ENCODE data around the gene CPSF3. TPM values are rescaled to one million over a fixed set of nuclear protein-coding genes. Genes with fewer than 3 reads are reported as not detected.

Gene CPSF3
- total RNA-seq, 4 donors from 2014 or later: 20.5 to 48.5 (median 29.2) TPM

DNA sequence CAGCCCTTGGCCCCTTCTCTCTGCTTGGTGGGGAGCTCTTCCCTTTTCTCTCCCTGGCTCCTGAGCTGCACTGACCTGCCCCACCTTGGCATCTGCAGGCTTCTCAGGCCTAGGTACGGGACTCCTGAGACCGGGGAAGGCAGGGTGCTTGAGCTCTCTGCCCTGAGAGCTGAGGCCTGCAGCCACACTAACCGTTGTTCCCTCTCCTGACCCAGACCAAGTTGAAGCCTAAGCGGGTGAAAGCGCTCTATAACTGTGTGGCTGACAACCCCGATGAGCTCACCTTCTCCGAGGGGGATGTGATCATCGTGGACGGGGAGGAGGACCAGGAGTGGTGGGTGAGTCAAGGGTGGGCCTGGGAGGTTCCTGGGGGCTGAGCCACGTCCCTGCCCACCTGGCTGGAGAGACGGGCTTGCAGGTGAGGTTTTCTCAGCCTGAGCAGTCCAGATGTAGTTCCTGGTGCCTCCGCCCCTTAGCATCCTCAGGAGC is 22.4 kb upstream of the CPSF3 start:
- peaks cover 21% of the 10 kb centered on the region for H3K36me3 ChIP-seq
- no peak for TF ChIP-seq POLR2AphosphoS5 (IDR thresholded peaks at IDR 0.05)
- H3K9me3 ChIP-seq: no peaks in the 10 kb centered on the region
- no peak overlapping the region for H3K4me3 ChIP-seq
- DNase-seq (ENCODE audit: low spot score in 2 of 2): peak in 1 of 2 donors; percentile 46
- no peaks in the 10 kb centered on the region for H3K27me3 ChIP-seq
- no peak overlapping the region for H3K27ac ChIP-seq
- H3K4me1 ChIP-seq: peaks cover 15% of the 10 kb centered on the region
- WGBS: 94% methylated on average over 10 of the region's 12 CpGs

DNA sequence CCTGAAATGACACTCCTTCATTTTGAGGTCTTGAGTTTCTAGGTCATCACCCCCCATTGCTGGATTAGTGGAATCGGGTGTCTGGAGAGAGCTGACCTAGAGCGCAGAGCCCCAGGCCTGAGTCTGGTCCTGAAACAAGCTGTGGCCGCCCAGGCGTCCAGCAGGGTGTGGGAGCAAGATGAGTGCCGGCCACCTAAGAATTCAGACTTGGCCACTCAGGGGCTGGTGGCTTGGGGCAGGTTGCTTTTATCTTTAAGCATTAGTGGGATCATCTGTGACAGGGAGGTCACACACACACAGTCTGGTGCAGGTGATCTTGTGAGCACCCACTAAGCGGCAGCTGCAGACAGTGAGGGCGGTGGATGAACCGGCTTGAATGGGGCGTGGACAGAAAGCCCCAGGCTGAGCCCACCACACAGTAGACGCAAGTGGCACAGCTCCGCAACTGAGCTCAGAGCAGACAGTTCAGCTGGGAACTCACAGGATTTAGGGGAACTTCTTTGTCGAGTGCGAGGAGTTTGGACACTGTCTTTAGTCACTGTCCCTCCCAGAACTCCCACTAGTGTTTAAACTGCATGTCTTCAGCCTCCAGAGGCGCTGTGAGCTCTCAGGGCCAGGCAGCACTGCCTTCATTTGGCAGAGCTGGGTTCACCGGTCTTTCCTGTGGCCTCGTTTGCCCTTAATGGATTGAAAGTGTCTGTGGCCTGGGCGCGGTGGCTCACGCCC is 21.6 kb upstream of the CPSF3 start:
- Histone ChIP-seq H3K9me3 (no peaks in the 10 kb centered on the region), H3K36me3 (peaks cover 19% of the 10 kb centered on the region), H3K4me3 (no peak overlapping the region), H3K27me3 (no peaks in the 10 kb centered on the region), H3K4me1 (peaks cover 15% of the 10 kb centered on the region), H3K27ac (no peak overlapping the region)
- peak; percentile 31 to 41 for DNase-seq (ENCODE audit: low spot score in 2 of 2)
- TF ChIP-seq, protein P1, sequence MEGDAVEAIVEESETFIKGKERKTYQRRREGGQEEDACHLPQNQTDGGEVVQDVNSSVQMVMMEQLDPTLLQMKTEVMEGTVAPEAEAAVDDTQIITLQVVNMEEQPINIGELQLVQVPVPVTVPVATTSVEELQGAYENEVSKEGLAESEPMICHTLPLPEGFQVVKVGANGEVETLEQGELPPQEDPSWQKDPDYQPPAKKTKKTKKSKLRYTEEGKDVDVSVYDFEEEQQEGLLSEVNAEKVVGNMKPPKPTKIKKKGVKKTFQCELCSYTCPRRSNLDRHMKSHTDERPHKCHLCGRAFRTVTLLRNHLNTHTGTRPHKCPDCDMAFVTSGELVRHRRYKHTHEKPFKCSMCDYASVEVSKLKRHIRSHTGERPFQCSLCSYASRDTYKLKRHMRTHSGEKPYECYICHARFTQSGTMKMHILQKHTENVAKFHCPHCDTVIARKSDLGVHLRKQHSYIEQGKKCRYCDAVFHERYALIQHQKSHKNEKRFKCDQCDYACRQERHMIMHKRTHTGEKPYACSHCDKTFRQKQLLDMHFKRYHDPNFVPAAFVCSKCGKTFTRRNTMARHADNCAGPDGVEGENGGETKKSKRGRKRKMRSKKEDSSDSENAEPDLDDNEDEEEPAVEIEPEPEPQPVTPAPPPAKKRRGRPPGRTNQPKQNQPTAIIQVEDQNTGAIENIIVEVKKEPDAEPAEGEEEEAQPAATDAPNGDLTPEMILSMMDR (IDR thresholded peaks at IDR 0.05): no peak
- TF ChIP-seq POLR2A (IDR thresholded peaks at IDR 0.05) (no peak), POLR2AphosphoS5 (IDR thresholded peaks at IDR 0.05) (no peak), EP300 (IDR thresholded peaks at IDR 0.05) (no peak)
- 93% methylated on average over 19 of the region's 19 CpGs for WGBS

DNA sequence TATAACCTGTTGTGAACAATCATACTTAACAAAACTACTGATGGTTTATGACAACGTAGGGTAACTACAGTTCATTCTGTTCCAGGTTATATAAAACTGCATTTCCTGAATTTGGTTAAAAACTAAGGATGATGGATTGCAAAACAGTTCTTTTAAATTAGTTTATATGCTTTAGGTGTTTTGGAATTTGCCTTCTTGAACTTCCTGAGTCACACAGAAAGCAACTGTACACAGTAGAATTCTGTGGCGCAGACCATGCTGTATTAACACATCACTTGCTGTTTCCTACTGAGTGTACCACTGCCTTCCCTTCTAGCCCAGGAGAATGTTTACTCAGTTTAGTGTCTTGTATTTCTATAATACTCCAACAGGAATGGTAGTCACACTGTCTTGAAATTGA is 19.5 kb upstream of the CPSF3 start:
- peaks cover 24% of the 10 kb centered on the region for H3K36me3 ChIP-seq
- WGBS: 78% methylated on average over 2 of the region's 2 CpGs
- H3K9me3 ChIP-seq: no peaks in the 10 kb centered on the region
- no peak overlapping the region for H3K27ac ChIP-seq
- H3K27me3 ChIP-seq: no peaks in the 10 kb centered on the region
- no peak for DNase-seq (ENCODE audit: low spot score in 2 of 2)
- H3K4me3 ChIP-seq: no peak overlapping the region
- peaks cover 10% of the 10 kb centered on the region for H3K4me1 ChIP-seq
- TF ChIP-seq POLR2A (IDR thresholded peaks at IDR 0.05): no peak

DNA sequence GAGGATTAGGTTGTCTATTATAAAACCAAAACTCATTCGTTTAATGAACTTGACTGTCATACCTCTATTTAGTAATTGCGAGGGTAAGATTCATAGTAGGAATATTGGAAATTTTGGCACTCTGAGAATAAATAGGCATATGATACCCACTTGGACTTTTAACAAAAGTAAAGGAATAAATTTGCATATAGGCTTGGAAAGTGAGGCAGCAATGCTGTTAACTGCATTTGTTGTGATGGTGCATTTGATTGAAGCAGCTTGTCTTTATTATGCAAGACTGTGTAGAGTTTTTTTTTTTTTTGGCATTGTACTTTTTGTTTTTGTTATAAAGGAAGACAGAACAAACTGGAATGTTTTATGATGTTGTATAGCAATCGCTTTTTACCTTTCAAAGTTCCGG is 19.0 kb upstream of the CPSF3 start:
- TF ChIP-seq POLR2A (IDR thresholded peaks at IDR 0.05) (no peak), EP300 (IDR thresholded peaks at IDR 0.05) (no peak), POLR2AphosphoS5 (IDR thresholded peaks at IDR 0.05) (no peak)
- TF ChIP-seq, protein P1 (IDR thresholded peaks at IDR 0.05): no peak
- DNase-seq (ENCODE audit: low spot score in 2 of 2): no peak
- 78% methylated on average over 4 of the region's 4 CpGs for WGBS
- Histone ChIP-seq H3K27me3 (no peaks in the 10 kb centered on the region), H3K9me3 (no peaks in the 10 kb centered on the region), H3K4me1 (peaks cover 9% of the 10 kb centered on the region), H3K4me3 (no peak overlapping the region), H3K27ac (no peak overlapping the region), H3K36me3 (peaks cover 24% of the 10 kb centered on the region)

DNA sequence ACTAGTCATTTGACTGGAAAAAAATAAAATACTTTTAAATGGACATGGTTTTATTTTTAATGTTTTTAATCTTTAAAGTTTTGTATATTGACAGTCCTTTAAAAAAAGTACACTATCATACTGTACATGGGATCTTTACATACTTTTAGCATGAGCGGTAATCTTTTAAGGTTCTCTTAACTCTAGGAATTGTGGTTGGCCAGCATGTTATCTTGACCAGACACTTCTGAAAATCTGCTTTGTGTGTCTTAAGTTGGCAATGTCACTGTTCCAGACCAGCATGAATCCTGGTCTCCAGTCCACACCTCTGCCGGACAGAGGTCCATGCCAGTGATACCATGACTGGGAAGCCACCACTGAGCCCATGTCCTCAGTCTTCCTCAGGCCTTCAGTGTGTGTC is 17.8 kb upstream of the CPSF3 start:
- Histone ChIP-seq H3K36me3 (peaks cover 32% of the 10 kb centered on the region), H3K27ac (no peak overlapping the region)

DNA sequence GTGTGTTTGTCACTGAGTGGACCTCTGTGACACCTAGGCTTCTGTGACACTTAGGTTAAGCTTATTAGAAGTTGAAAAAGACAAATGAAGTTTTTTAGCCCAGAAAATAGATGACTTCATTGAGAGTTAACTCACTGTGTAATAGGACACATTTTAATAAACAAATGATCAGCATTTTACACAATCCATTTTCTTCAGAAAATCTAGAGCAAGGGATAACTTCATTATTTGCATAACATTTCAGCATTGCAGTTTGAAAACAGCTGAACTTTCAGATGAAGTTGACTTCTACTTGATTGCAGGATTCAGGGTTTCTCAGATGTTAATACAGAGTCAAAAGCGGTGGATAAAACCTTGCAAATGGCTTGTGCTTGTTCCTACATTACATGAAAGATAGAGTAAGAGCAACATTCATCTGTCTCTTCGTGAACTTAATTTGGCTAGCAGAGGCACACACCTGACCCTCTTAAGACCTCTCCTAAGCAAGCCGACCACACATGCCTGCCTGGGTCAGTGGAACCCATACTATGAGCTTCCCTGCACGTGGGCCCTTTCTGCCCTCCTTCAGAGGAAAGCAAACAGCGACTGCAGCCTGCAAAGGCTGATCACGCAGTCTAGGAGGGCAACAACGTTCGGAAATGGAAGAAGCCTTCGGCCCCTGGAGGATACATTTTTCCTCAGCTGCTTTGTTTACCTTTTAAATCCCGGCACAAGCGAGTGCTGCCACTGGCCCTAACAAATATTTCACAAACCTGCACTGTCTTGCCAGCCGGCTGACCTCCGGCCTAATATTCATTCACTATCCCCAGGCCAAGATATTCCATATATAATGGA is 16.7 kb upstream of the CPSF3 start:
- H3K27ac ChIP-seq: no peak overlapping the region
- WGBS: 76% methylated on average over 13 of the region's 13 CpGs
- no peak overlapping the region for H3K4me3 ChIP-seq
- H3K9me3 ChIP-seq: no peaks in the 10 kb centered on the region
- no peaks in the 10 kb centered on the region for H3K27me3 ChIP-seq
- peaks cover 38% of the 10 kb centered on the region for H3K36me3 ChIP-seq
- DNase-seq (ENCODE audit: low spot score in 2 of 2): no peak
- TF ChIP-seq POLR2A (IDR thresholded peaks at IDR 0.05): no peak
- TF ChIP-seq EP300 (IDR thresholded peaks at IDR 0.05): no peak
- no peak for TF ChIP-seq POLR2AphosphoS5 (IDR thresholded peaks at IDR 0.05)
- TF ChIP-seq, protein P1 (IDR thresholded peaks at IDR 0.05): no peak
- H3K4me1 ChIP-seq: peaks cover 4% of the 10 kb centered on the region

More for the DNA sequence above, 17.8 kb upstream of the CPSF3 start:
- DNase-seq (ENCODE audit: low spot score in 2 of 2): no peak
- Histone ChIP-seq H3K4me3 (no peak overlapping the region), H3K27me3 (no peaks in the 10 kb centered on the region), H3K9me3 (no peaks in the 10 kb centered on the region), H3K4me1 (peaks cover 4% of the 10 kb centered on the region)
- 98% methylated on average over 2 of the region's 2 CpGs for WGBS
- no peak for TF ChIP-seq POLR2A (IDR thresholded peaks at IDR 0.05)

Data from suprapubic skin (tissue), 4 donors.